Fibroblast of skin of left quadriceps (primary cell): ENCODE measurements around the gene PARD3.

ENCODE experiments used
- DNase-seq, 2 experiments: peaks; one replicate each; pipeline ENCODE4 v3.0.0-alpha.2; 2013; ENCODE audit warnings: low read depth in 2 of 2

PARD3 gene

DNA sequence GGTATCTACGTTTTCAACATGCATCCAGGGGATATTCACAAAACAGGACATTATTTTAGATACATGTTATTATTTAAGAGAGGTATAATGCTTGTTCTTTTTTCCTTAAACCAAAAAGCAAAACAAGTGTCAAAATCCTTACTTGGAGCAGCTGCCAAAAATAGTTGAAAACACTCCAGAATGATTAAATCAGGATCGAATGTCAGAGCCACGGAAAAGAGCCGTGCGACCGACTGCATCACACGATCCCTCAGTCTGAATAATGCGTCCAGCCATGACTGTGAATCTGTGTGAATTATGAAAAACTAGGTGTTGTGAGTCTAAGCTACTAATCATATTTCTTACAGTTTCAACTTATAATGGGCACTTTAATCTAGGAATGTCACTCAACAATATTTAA, 126.0 kb downstream of the PARD3 start:
- peak; percentile 37 to 41 for DNase-seq

GRCh38 chr10:34687434-34688210, 127.5 kb downstream of the PARD3 start:
- DNase-seq = no peak

DNA sequence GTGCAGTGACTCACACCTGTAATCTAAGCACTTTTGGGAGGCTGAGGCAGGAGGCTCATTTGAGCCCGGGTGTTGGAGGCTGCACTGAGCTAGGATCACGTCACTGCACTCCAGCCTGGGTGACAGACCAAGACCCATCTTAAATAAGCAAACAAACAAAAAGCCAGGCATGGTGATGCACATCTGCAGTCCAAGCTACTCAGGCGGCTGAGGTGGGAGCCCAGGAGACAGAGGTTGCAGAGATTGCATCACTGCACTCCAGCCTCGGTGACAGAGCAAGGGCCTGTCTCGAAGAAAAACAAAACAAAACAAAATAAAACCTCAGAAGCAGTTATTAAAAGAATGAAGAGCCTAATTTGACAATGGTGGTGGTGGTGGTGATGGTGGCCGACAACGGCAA, 132.5 kb downstream of the PARD3 start:
- DNase-seq = no peak

GRCh38 chr10:34681933-34682332, 133.2 kb downstream of the PARD3 start:
- no peak for DNase-seq

DNA sequence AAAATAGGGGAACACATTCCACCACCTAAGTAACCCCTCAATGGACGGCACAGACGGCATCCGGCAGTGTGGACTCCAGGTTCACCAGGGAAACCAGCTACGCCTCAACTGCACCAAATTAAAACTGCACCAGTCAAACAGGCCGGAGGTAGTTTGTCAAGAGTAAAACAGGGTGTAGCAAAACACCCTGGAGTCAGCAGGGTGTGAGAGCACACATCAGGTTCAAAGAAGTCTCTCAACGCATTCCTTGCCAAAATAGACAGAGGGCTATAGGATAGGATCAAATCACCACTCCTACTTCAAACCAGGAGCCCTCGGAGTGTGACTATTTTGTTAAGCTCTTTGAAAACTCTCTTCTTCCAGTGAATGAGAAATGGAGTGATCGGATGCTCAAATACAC, 135.9 kb downstream of the PARD3 start:
- DNase-seq = no peak

DNA sequence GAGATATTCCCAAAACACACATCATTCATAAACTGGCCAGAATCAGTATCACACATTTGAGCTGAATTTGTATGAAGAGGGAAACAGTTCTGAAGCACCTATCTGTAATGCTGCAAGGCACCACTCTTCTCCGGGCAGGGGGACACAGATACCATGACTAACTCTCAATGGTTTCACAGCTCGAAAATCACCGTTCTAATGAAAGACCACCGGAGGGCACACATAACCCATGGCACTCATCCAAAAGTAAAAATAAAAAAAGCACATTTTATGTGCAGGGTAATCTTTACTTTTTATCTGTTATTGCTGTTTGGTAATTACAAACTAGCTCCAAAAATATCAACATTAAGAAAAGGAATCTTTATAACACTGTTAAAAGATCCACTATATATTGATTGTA, 137.5 kb downstream of the PARD3 start:
- DNase-seq = no peak

- DNase-seq = no peak
These were observed 138.0 kb downstream of the PARD3 start for GRCh38 chr10:34677132-34677531.

- DNase-seq = no peak
These were observed 140.9 kb downstream of the PARD3 start for GRCh38 chr10:34674176-34674575.

DNA sequence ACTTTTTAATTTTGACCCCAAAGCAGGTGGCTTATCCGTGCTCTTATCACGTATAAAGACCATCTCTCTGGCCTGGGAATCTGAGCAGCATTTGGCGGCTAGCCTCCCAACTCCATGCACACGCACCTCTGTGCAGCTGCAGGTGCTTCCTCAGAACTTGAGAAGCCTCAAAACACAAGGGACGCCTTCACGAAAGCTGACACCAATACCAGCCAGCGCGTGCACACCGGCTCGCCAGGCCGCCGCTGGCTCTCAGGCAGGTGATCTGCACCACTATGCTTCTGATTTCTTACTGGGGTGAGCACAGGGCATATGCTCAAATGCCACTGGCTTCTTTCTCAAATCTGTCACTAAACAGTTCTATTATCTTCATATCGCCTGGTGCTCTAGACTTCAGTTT, 145.0 kb downstream of the PARD3 start:
- no peak for DNase-seq

GRCh38 chr10:34669079-34669478, 146.0 kb downstream of the PARD3 start:
- no peak for DNase-seq

- no peak for DNase-seq
These were observed 147.9 kb downstream of the PARD3 start for GRCh38 chr10:34667177-34667576.

DNA sequence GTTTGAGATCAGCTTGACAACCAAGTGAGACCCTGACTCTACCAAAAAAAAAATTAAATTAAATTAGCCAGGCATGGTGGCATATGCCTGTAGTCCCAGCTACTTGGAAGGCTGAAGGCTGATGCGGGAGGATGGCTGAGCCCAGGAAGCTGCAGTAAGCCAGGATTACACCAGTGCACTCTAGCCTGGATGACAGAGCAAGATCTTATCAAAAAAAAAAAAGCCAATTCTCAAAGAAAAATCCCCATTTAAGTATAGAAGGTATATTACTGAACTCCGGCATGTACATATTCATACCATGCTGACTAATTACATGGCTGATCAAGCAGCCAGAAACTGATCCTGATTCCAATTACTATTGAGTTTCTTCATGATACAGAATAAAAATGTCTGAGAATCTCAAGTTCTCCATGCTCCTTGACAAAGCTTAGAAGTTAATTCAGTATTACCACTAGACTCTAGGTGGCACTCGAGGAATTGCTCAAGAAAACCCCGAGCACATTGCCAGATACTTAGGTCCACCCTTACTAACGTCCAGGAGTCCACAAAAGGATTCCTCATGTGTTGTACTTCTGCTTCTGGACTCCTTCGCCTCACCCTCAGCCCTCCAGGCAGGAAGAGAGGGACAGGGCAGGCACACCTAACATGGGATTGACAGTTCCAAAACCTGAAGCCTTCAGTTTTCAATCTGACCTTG, 148.9 kb downstream of the PARD3 start:
- DNase-seq = peak; percentile 70 to 73

DNA sequence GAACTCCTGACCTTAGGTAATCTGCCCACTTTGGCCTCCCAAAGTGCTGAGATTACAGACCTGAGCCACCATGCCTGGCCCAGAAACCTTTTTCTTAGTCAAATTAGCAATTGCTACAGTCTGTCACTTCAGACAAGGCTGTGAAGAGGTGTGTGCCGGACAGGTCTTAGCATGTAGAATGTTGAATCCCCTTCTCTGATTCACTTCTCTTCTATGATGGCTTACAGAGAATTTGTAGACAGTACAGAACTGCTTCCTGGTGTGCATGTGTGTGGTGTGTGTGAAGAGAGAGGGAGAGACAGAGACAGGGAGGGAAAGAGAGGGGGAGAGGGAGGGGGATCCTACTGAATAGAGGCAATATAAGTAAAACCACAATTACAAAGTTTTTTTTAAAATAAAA, 150.4 kb downstream of the PARD3 start:
- DNase-seq = no peak

DNA sequence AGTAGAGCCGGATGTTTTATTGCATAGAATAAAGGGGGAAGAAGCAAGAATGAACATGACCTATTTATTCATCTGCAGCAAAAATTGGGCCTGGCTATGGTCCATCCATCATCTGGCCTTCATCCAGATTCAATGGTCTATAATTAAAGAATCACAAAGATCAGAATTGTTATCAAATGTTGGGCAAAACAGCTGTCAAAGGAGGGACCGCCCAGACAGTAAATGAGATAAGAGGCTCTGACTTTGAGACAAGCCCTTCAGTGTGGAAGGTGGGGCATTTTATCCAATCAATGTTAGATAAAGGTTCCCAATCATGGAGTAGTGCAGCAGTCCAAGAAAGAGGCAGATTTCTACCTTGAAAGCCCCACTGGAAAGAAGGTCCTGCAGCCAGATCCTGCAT, 153.5 kb downstream of the PARD3 start:
- no peak for DNase-seq

DNA sequence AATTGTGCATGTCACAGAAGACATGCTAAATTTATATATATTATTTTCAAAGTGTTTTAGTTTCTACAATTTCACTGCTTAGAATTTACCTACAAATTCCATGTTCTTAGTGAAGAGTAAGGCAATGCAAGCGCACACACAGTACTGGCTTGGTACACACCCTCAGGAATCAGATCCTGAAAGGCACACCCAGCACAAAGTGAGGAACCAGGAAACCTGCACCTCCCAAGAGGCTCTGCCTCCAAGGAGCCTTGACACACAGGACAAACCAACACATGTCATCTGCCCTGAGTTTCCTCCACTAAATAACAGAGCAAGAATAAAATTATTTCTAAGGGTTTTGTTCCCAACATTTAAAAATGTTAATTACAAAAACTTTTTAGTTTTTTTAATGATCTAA, 156.2 kb downstream of the PARD3 start:
- DNase-seq = no peak

DNA sequence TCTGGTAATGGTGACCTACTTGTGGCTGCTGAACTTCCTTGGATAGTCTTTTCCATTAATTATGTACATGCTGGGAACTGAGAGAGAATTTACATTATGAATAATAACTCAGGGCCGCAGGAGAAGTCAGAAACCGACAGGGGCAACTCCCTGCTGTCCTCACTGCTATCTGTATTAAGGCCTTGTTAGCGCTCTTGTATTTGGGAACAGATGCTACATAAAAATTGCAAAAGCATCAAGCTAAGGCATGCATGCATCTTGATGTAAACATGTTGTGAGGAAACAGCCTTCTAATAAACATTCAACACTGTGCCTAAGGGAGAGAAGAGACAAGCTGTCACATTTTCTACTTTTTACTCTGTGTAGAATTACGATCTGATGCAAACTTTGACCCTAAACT, 158.4 kb downstream of the PARD3 start:
- DNase-seq = no peak

- DNase-seq = peak; percentile 54 to 57
These were observed 159.6 kb downstream of the PARD3 start for GRCh38 chr10:34655286-34656170.

- no peak for DNase-seq
These were observed 160.9 kb downstream of the PARD3 start for GRCh38 chr10:34654211-34654610.

GRCh38 chr10:34653530-34653929, 161.6 kb downstream of the PARD3 start:
- no peak for DNase-seq

GRCh38 chr10:34651416-34652195, 163.5 kb downstream of the PARD3 start:
- no peak for DNase-seq

- DNase-seq = no peak
These were observed 164.9 kb downstream of the PARD3 start for GRCh38 chr10:34650156-34650555.

- no peak for DNase-seq
These were observed 165.7 kb downstream of the PARD3 start for GRCh38 chr10:34649385-34649784.
